ENCODE measurements around the gene BAX.

The BAX gene

DNA sequence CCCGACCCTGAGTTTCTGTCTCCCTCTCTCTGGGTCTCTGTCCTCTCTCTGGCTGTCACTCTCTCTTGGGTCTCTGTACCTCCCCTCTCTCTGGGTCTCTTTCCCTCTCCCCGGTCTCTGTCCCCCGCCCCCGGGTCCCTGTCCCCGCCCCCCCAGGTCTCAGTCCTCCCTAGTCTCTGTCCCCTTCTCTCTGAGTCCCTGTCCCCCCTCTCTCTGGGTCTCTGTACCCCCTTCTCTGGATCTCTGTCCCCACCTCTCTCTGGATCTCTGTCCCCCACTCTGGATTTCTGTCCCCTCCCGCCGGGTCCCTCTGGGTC, 8.1 kb downstream of the BAX start:
- no peak overlapping the region for H3K4me3 ChIP-seq (replicated peaks; ENCODE audit: low read depth, low read length)
- DNase-seq (ENCODE audit: low read depth): no peak
- TF ChIP-seq, protein P1, sequence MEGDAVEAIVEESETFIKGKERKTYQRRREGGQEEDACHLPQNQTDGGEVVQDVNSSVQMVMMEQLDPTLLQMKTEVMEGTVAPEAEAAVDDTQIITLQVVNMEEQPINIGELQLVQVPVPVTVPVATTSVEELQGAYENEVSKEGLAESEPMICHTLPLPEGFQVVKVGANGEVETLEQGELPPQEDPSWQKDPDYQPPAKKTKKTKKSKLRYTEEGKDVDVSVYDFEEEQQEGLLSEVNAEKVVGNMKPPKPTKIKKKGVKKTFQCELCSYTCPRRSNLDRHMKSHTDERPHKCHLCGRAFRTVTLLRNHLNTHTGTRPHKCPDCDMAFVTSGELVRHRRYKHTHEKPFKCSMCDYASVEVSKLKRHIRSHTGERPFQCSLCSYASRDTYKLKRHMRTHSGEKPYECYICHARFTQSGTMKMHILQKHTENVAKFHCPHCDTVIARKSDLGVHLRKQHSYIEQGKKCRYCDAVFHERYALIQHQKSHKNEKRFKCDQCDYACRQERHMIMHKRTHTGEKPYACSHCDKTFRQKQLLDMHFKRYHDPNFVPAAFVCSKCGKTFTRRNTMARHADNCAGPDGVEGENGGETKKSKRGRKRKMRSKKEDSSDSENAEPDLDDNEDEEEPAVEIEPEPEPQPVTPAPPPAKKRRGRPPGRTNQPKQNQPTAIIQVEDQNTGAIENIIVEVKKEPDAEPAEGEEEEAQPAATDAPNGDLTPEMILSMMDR (IDR thresholded peaks at IDR 0.05; ENCODE audit: low read length, missing control alignments): no peak

GRCh38 chr19:48963371-48964204, 8.9 kb downstream of the BAX start:
- DNase-seq (ENCODE audit: low read depth): peak; percentile 75
- TF ChIP-seq, protein P1 (IDR thresholded peaks at IDR 0.05; ENCODE audit: low read length, missing control alignments): no peak
- peak overlapping the region; percentile 53 for H3K4me3 ChIP-seq (replicated peaks; ENCODE audit: low read depth, low read length)

DNA sequence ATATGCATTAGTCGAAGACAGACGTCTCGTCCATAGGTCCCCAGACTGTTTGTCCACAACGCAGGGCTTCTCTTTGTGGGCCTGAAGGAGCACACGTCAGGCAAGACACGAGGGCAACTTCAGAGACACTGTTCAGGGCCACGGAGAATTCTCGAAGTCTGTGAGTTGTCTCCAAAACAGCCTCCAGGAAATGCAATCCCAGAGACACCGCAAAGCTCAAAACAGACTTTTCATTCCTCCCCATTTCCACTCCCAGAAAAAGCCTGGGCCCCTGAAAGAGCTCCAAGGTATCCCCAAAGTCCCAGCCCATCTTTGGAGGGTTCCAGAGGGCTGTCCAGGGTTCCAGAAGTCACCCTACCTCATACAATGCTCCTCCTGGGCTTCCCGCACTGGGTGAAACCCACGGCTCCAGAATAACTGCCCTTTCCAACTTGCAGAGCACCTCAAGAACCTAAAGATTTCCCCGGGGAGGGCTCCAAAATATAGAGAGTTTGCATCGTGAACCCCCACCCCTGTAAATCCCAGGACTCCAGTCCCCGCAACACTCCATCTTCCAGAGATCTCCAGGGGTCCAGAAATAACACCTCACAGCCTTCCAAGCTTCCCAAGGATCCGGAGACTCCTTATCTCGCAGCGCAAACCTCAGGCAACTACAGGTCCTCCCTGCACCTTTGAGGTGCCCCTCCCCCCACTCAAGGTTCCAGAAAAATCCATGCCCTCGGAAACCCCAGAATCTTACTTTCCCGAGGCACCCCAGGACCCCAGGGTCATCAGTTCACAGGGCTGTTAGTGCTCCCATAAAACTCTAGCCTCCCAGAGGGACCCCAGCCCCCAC, 9.7 kb downstream of the BAX start:
- TF ChIP-seq, protein P1 (IDR thresholded peaks at IDR 0.05; ENCODE audit: low read length, missing control alignments): no peak
- H3K4me3 ChIP-seq (replicated peaks; ENCODE audit: low read depth, low read length): peak overlapping the region; percentile 53
- DNase-seq (ENCODE audit: low read depth): peak; percentile 67

DNA sequence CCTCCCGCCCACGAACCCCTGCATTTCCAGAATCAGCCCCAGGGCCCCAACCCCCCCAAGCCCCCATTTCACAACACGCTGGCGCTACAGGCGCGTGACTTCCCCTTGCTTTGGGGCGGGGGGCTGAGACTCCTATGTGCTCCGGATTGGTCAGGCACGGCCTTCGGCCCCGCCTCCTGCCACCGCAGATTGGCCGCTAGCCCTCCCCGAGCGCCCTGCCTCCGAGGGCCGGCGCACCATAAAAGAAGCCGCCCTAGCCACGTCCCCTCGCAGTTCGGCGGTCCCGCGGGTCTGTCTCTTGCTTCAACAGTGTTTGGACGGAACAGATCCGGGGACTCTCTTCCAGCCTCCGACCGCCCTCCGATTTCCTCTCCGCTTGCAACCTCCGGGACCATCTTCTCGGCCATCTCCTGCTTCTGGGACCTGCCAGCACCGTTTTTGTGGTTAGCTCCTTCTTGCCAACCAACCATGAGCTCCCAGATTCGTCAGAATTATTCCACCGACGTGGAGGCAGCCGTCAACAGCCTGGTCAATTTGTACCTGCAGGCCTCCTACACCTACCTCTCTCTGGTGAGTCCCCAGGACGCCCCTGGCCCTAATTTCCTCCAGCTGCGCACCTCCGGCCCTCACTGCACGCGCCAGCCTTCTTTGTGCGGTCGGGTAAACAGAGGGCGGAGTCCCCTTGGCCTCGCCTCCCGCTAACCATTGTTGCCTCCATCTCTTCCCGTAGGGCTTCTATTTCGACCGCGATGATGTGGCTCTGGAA, 10.5 kb downstream of the BAX start, which contains the start of gene FTL:
Gene FTL, plus strand, starts transcription at position 270 of the 766 bp plus-strand sequence. Its CDS starts 199 bp downstream, at position 469.
- TF ChIP-seq, protein P1 (IDR thresholded peaks at IDR 0.05; ENCODE audit: low read length, missing control alignments): no peak
- DNase-seq (ENCODE audit: low read depth): peak; percentile 98
- H3K4me3 ChIP-seq (replicated peaks; ENCODE audit: low read depth, low read length): peak within 1 kb of the TSS; percentile 99

DNA sequence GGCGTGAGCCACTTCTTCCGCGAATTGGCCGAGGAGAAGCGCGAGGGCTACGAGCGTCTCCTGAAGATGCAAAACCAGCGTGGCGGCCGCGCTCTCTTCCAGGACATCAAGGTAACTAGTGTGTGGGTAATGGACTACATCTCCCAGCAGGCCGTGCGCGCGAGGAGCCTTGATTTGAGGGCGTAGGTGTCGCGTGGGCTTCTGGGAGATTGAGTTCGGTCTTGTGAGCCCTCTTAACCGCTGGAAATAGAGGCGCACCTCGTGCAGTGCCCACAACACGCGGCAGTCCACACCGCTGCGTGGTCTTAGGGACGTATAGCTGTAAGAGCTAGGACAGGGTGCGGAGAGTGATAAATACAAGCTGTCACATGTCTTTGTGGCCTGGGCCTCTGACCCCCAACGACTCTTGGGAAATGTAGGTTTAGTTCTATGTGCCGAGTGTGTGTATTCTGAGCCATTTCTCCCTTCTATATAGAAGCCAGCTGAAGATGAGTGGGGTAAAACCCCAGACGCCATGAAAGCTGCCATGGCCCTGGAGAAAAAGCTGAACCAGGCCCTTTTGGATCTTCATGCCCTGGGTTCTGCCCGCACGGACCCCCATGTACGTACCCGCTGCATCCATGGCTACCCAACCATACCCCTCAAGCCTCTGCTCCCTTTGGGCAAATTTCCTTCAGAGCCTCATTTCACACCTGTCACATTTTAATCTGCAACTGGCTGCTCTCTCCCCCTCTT, 11.3 kb downstream of the BAX start:
- H3K4me3 ChIP-seq (replicated peaks; ENCODE audit: low read depth, low read length): peak overlapping the region; percentile 99
- DNase-seq (ENCODE audit: low read depth): peak; percentile 76
- TF ChIP-seq, protein P1 (IDR thresholded peaks at IDR 0.05; ENCODE audit: low read length, missing control alignments): no peak

All from fibroblast of pulmonary artery (primary cell).